Measurements from ENCODE around the gene ADH6. TPM values are rescaled to one million over a fixed set of nuclear protein-coding genes. Genes with fewer than 3 reads are reported as not detected.
"Not testable (repeated sequence)": the region's sequence is repeated elsewhere in the genome, so short reads cannot be mapped to it uniquely, and the experiment has no call there.

Gene ADH6
- total RNA-seq, 1 donor from 2014 or later: not detected

DNA sequence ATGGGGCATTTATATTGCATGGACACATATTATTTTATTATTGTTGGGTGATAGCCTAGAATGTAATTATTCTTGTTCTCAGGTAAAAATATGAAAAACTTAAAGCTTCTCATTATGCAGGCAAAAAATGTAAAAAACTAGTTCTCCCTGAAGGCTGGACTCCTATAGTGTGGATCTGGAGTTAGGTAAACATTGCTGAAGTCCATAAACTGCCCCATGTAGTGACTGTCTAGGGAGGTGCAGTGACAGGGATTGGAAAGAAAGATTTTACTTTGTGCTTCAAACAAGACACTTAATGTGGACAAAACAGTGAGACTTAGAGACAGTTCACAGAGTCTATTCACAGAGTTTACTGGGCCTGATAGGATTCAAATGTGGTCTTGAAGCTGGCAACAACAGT, 17.0 kb downstream of the ADH6 start:
- FAIRE-seq (no peak), DNase-seq (ENCODE audit: low read depth) (no peak)
- TF ChIP-seq, protein P1, sequence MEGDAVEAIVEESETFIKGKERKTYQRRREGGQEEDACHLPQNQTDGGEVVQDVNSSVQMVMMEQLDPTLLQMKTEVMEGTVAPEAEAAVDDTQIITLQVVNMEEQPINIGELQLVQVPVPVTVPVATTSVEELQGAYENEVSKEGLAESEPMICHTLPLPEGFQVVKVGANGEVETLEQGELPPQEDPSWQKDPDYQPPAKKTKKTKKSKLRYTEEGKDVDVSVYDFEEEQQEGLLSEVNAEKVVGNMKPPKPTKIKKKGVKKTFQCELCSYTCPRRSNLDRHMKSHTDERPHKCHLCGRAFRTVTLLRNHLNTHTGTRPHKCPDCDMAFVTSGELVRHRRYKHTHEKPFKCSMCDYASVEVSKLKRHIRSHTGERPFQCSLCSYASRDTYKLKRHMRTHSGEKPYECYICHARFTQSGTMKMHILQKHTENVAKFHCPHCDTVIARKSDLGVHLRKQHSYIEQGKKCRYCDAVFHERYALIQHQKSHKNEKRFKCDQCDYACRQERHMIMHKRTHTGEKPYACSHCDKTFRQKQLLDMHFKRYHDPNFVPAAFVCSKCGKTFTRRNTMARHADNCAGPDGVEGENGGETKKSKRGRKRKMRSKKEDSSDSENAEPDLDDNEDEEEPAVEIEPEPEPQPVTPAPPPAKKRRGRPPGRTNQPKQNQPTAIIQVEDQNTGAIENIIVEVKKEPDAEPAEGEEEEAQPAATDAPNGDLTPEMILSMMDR (IDR thresholded peaks at IDR 0.05; ENCODE audit: insufficient read depth, low read length, severe bottlenecking): no peak
- Histone ChIP-seq H3K4me3 (ENCODE audit: low read depth, low read length) (no peak overlapping the region), H3K36me3 (ENCODE audit: control insufficient read depth, insufficient read depth, low read length) (no peaks in the 10 kb centered on the region), H3K27me3 (ENCODE audit: control insufficient read depth, insufficient read depth, low read length) (no peaks in the 10 kb centered on the region)

DNA sequence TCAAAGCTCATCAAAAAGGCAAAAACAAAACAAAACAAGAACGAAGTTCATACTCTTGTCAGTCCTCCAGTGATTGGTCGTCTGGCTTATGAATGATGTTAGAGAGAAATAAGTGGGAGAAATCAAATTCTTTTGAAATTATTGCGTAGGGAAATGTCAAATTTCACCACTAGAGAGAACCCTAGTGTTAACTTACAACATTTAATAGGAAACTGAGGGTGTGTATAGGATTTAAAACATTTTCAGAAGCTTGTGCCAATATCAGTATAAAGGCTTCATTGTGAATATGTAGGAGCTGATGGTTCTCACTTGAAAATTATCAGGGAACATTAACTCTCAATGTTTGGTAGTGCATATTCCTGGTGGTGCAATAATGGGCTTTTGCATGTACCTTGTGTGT, 17.4 kb downstream of the ADH6 start:
- DNase-seq (ENCODE audit: low read depth) (peak; percentile 15), FAIRE-seq (no peak)
- TF ChIP-seq, protein P1 (IDR thresholded peaks at IDR 0.05; ENCODE audit: insufficient read depth, low read length, severe bottlenecking): no peak
- no peaks in the 10 kb centered on the region for H3K36me3 ChIP-seq (ENCODE audit: control insufficient read depth, insufficient read depth, low read length)
- no peak overlapping the region for H3K4me3 ChIP-seq (ENCODE audit: low read depth, low read length)
- no peaks in the 10 kb centered on the region for H3K27me3 ChIP-seq (ENCODE audit: control insufficient read depth, insufficient read depth, low read length)

DNA sequence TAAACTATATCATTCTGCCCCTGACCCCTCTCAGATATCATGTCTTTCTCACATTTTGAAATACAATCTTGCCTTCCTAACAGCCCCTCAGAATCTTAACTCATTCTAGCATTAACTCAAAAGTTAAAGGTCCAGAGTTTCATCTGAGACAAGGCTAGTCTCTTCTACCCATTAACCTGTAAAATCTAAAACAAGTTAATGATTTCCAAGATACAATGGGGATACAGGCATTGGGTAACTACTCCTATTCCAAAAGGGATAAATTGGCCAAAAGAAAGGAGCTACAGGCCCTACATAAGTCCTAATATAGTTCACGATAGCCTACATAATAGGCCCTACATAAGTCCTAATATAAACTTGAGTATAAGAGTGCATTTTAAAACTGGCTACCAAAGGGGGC, 18.9 kb downstream of the ADH6 start:
- Histone ChIP-seq H3K36me3 (ENCODE audit: control insufficient read depth, insufficient read depth, low read length) (no peaks in the 10 kb centered on the region), H3K27me3 (ENCODE audit: control insufficient read depth, insufficient read depth, low read length) (no peaks in the 10 kb centered on the region), H3K4me3 (ENCODE audit: low read depth, low read length) (no peak overlapping the region)
- no peak for FAIRE-seq
- DNase-seq (ENCODE audit: low read depth): no peak
- TF ChIP-seq, protein P1 (IDR thresholded peaks at IDR 0.05; ENCODE audit: insufficient read depth, low read length, severe bottlenecking): no peak

DNA sequence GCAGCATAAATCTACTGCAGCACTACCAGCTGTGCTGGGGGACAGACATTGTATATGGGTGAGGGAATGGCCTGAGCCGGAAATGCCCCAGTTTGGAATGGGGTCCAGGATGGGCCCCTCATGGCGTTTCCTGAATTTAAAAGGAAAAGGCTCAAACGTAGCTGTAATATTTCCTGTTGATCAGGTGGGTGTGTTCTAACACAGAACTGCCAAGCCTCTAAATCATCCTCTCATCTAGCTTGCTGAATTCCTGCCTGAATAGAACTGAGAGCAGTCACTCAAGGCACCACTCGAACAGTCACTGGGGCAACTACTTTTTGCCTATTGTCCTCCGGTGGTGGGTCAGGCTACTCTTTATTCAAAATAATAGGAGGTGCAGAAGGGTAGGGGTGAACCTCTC, 28.7 kb downstream of the ADH6 start:
- TF ChIP-seq, protein P1 (IDR thresholded peaks at IDR 0.05; ENCODE audit: insufficient read depth, low read length, severe bottlenecking): no peak
- no peak overlapping the region for H3K4me3 ChIP-seq (ENCODE audit: low read depth, low read length)
- DNase-seq (ENCODE audit: low read depth) (peak; percentile 15), FAIRE-seq (no peak)
- H3K36me3 ChIP-seq (ENCODE audit: control insufficient read depth, insufficient read depth, low read length): no peaks in the 10 kb centered on the region
- H3K27me3 ChIP-seq (ENCODE audit: control insufficient read depth, insufficient read depth, low read length): no peaks in the 10 kb centered on the region

DNA sequence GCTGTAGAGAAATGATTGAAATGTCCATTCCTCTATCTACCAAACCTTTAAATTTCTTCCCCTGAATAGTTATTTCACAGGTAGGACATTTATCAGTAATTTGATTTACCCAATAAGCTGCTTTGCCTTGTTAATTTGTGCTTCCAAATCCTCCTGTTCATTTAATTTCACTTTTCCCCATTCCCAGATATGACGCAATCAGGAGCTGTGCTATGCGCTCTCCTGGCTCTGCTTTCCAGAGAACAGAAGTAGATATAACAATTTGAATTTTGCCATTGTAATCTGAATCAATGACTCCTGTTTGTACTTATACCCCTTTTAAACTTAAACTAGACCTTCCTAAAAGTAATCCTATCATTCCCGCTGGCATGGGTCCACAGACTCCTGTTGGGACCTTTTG, 29.1 kb downstream of the ADH6 start:
- H3K36me3 ChIP-seq (ENCODE audit: control insufficient read depth, insufficient read depth, low read length); H3K27me3 ChIP-seq (ENCODE audit: control insufficient read depth, insufficient read depth, low read length); FAIRE-seq; H3K4me3 ChIP-seq (ENCODE audit: low read depth, low read length); DNase-seq (ENCODE audit: low read depth): not testable (repeated sequence)

DNA sequence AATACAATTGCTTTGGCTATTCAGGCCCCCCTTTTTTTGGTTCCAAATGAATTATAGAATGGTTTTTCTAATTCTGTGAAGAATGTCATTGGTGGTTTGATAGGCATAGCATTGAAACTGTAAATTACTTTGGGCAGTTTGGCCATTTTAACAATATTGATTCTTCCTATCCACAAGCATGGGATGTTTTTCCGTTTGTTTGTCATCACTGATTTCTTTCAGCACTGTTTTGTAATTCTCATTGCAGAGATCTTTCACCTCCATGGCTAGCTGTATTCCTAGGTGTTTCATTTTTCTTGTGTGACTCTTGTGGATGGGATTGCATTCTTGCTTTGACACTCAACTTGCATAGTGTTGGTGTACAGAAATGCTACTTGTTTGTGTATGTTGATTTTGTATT, 33.0 kb downstream of the ADH6 start:
- Histone ChIP-seq H3K27me3 (ENCODE audit: control insufficient read depth, insufficient read depth, low read length) (no peaks in the 10 kb centered on the region), H3K36me3 (ENCODE audit: control insufficient read depth, insufficient read depth, low read length) (no peaks in the 10 kb centered on the region), H3K4me3 (ENCODE audit: low read depth, low read length) (no peak overlapping the region)
- DNase-seq (ENCODE audit: low read depth) (no peak), FAIRE-seq (no peak)
- TF ChIP-seq, protein P1 (IDR thresholded peaks at IDR 0.05; ENCODE audit: insufficient read depth, low read length, severe bottlenecking): no peak
